MCF 10A (cell line): ENCODE data around the gene SPARC. TPM values are rescaled to one million over a fixed set of nuclear protein-coding genes. Genes with fewer than 3 reads are reported as not detected.

Experiments used
- BruUV-seq: library from RNA; stranded (reverse); fragments of 400-500 nt; replicated peaks from 2 replicates; lab custom pipeline; 2021; lab: Mats Ljungman, UMichigan
- CTCF ChIA-PET: fragments of 300-600 bp; sonication (Branson Sonifier 250); formaldehyde crosslinking; extraction: SDS; loops from one replicate; lab custom pipeline; 2021; ENCODE audit warnings: antibody characterized with exemption, inconsistent platforms; lab: Yijun Ruan, JAX
- POLR2A ChIA-PET: fragments of 300-600, 350-650 bp; sonication (Branson Sonifier 250); formaldehyde crosslinking; extraction: SDS; loops from one replicate; lab custom pipeline; 2020; ENCODE audit warnings: antibody characterized with exemption, inconsistent platforms; lab: Yijun Ruan, JAX
- DNase-seq: peaks from one replicate; pipeline ENCODE4 v3.0.0-alpha.2; 2018; ENCODE audit not compliant: unreplicated experiment
- H3K27ac Mint-ChIP-seq: one replicate; pipeline ENCODE4 v1.8.0; 2022; ENCODE audit warnings: mild to moderate bottlenecking, low read depth, mixed read lengths; ENCODE audit not compliant: unreplicated experiment
- H3K27me3 Mint-ChIP-seq: one replicate; pipeline ENCODE4 v1.8.0; 2022; ENCODE audit warnings: mixed read lengths; ENCODE audit not compliant: insufficient read depth, unreplicated experiment
- H3K36me3 Mint-ChIP-seq: one replicate; pipeline ENCODE4 v1.8.0; 2022; ENCODE audit warnings: mild to moderate bottlenecking, moderate library complexity, mixed read lengths; ENCODE audit not compliant: insufficient read depth, unreplicated experiment
- H3K4me1 Mint-ChIP-seq: one replicate; pipeline ENCODE4 v1.8.0; 2022; ENCODE audit warnings: mixed read lengths; ENCODE audit not compliant: insufficient read depth, unreplicated experiment
- H3K4me3 Mint-ChIP-seq: one replicate; pipeline ENCODE4 v1.8.0; 2022; ENCODE audit warnings: mild to moderate bottlenecking, moderate library complexity, mixed read lengths; ENCODE audit not compliant: unreplicated experiment
- H3K9me3 Mint-ChIP-seq: one replicate; pipeline ENCODE4 v1.8.0; 2022; ENCODE audit warnings: mixed read lengths; ENCODE audit not compliant: unreplicated experiment
- CTCF ChIP-seq: fragments of 200-600 bp; IDR thresholded peaks from one replicate; pipeline ENCODE4 v1.8.0; 2022; ENCODE audit warnings: antibody characterized with exemption, mild to moderate bottlenecking; ENCODE audit not compliant: unreplicated experiment
- intact Hi-C: fragments of 100-400 bp; cut with micrococcal nuclease; formaldehyde crosslinking; loops from 2 replicates; pipeline ENCODE4 v1.14.1; 2022
- total RNA-seq: library from RNA; stranded (reverse); gene quantifications from 2 replicates; pipeline ENCODE4 v1.2.3, GENCODE V29; 2022

The SPARC gene
- total RNA-seq, 1 experiment from 2014 or later = 32.6 TPM

- Mint-ChIP-seq H3K27me3 (no peaks in the 10 kb centered on the region), H3K4me3 (no peak overlapping the region), H3K4me1 (peaks cover 45% of the 10 kb centered on the region), H3K9me3 (no peaks in the 10 kb centered on the region), H3K36me3 (peaks cover 7% of the 10 kb centered on the region), H3K27ac (no peak overlapping the region)
- CTCF ChIA-PET = interaction anchor here (0.6 to 2.3 kb wide), 6 partner anchors 9 to 80 kb away, joined by 3 to 5 read pairs (median 3); no protein-coding TSS in a partner anchor
- POLR2A ChIA-PET = no interaction called here
- intact Hi-C loops = no loop called here
- no peak for DNase-seq
- no TSS peak for BruUV-seq
- no peak for TF ChIP-seq CTCF
Measured at GRCh38 chr5:151688436-151688835, 1.7 kb upstream of the SPARC start.

DNA sequence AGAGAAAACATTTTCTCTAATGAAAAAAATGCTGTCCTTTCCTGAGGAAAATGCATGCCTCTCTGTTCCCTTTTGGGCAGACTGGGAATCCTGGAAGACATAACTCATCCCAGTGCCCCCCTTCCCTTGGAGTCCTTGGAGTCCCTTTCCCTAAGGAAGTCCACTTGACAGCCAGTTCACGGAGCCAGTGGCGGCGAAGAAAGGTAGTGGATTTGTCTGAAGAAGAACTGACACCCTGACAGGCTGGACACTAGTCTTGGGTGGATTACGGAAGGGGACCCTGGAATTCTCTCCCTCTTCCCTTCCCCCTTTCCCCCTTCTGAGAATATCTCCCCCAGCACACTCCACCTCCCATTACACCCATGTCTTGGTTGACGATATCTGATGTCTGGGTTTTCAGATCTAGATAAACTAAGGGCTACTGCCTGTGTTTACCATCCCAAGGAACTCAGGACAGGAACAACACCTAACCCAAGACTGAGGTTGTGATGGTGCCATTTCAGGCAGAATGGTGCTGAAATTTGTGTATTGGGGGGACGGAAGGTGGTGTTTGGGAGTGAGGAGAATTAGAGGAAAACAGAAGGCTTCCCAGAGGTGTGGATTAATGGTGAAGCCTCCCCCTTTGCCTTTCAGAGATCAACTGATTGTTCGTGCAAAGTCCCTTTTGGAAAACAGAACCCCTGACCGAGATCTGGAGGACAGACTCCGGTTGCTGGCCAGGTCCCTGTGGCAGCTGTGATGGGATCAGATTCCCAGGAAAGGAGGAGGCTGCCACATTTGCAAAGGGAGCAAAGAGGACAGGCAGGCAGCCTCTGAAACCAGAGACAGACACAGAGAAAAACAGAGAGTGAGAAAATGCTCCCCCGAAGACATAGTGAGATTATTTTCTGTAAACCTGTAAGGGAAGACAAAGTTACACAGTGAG lies 704 bp downstream of the SPARC start:
- intact Hi-C loops = no loop called here
- no peak for DNase-seq
- Mint-ChIP-seq H3K27ac (peak overlapping the region; percentile 84), H3K4me3 (peak overlapping the region; percentile 73), H3K9me3 (no peaks in the 10 kb centered on the region), H3K4me1 (peaks cover 45% of the 10 kb centered on the region), H3K36me3 (peaks cover 7% of the 10 kb centered on the region), H3K27me3 (no peaks in the 10 kb centered on the region)
- ChIA-PET POLR2A (no interaction called here), CTCF (interaction anchor here (0.7 to 5.0 kb wide), 4 partner anchors 25 to 62 kb away, joined by 3 to 42 read pairs (median 13); no protein-coding TSS in a partner anchor)
- no peak for TF ChIP-seq CTCF
- BruUV-seq = TSS peak; percentile 45

DNA sequence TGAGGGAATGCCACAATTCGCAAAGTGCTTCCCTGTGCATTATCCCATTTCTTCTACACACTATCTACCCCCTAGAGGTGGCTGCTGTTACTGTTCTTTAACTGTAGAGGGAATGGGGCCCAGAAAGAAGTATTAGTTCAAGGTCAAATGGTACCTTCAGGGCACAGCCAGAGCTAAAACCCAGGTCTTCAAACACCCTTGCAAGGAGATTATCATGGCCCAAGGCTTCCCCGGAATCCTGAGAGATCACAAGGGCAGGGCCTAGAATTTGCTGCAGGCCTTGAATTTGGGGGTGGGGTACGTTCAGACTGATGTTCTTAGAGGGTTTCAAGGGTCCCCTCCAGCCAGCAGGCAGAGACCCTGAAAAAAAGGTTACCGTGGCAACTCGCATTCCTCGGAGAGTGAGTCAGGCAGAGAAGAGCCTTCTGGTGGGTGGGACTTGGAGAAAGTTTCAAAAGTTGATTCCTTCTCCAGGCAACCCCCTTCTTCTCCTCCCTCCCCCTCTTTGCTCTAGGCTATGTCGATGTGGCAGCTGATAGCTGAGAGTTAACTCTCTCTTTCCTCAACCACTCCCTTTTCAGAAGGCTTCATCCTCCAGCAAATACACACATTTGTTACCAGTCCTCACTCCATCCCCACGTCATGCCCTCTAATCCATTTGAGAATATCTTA lies 1.9 kb downstream of the SPARC start:
- Mint-ChIP-seq H3K4me1 (peaks cover 45% of the 10 kb centered on the region), H3K9me3 (no peaks in the 10 kb centered on the region), H3K27me3 (no peaks in the 10 kb centered on the region), H3K27ac (peak overlapping the region; percentile 84), H3K36me3 (peaks cover 7% of the 10 kb centered on the region), H3K4me3 (peak overlapping the region; percentile 26)
- CTCF ChIA-PET = interaction anchor here (0.5 to 5.0 kb wide), 17 partner anchors 9 to 720 kb away, joined by 3 to 42 read pairs (median 5); no protein-coding TSS in a partner anchor
- no TSS peak for BruUV-seq
- peak; percentile 25 for TF ChIP-seq CTCF
- intact Hi-C loops = no loop called here
- POLR2A ChIA-PET = interaction anchor here (0.7 to 2.0 kb wide), 6 partner anchors 11 to 150 kb away, joined by 3 to 6 read pairs (median 4); no protein-coding TSS in a partner anchor
- peak; percentile 88 for DNase-seq
